Esophagus mucosa (tissue), 1 donor: ENCODE data around the gene FBLN5. TPM values are rescaled to one million over a fixed set of nuclear protein-coding genes. Genes with fewer than 3 reads are reported as not detected.
A peak's percentile ranks its signal among the peaks of the same experiment; 100 is the strongest.
"Not testable (repeated sequence)": the region's sequence is repeated elsewhere in the genome, so short reads cannot be mapped to it uniquely, and the experiment has no call there.

Experiments
- ATAC-seq: fragments of 200-7000 bp; cut with Tn5 transposase; one replicate; pipeline ENCODE4 v1.9.1; 2020
- total RNA-seq: library from RNA; stranded (reverse); gene quantifications from one replicate; pipeline ENCODE4 v1.2.4, GENCODE V29; 2023
- donor health status: DM: yes; HTN: yes; CAD: no.

Gene FBLN5
- total RNA-seq, 1 donor from 2014 or later: 2.8 TPM

GRCh38 chr14:91858536-91859275 lies 88.8 kb downstream of the FBLN5 start:
- ATAC-seq: peak; percentile 73

- no peak for ATAC-seq
Observed at GRCh38 chr14:91857614-91858013, 89.9 kb downstream of the FBLN5 start.

- no peak for ATAC-seq
Observed at GRCh38 chr14:91854327-91854934, 93.1 kb downstream of the FBLN5 start.

- ATAC-seq: no peak
Observed at GRCh38 chr14:91851563-91851962, 95.9 kb downstream of the FBLN5 start.

- ATAC-seq: no peak
Observed at GRCh38 chr14:91848504-91849001, 98.9 kb downstream of the FBLN5 start.

- ATAC-seq: no peak
Observed at GRCh38 chr14:91847693-91848092, 99.8 kb downstream of the FBLN5 start.

DNA sequence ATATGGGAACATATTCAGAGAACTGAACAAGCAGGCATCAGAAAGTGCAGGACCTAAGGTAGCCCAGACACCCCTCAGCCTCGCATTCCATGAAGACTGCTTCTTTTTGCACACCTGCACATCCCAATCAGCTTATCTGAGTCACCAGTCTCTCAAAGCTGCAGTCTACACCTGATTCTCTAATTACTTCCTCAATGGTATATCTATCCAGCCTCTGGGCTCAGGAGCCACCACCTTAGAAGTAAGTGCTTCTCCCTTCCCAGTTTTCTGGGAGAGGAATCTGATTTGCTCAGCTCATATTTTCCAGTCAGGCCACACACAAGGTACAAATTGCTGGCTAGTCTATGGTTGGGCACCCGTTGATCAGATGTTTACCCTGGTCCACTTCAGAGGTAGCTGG lies 101.8 kb downstream of the FBLN5 start:
- ATAC-seq: peak; percentile 18

- not testable (repeated sequence) for ATAC-seq
Observed at GRCh38 chr14:91845056-91845455, 102.4 kb downstream of the FBLN5 start.

- ATAC-seq: no peak
Observed at GRCh38 chr14:91844029-91844428, 103.5 kb downstream of the FBLN5 start.

- ATAC-seq: no peak
Observed at GRCh38 chr14:91843437-91843836, 104.1 kb downstream of the FBLN5 start.

- ATAC-seq: no peak
Observed at GRCh38 chr14:91841065-91841464, 106.4 kb downstream of the FBLN5 start.

GRCh38 chr14:91839749-91840148 lies 107.7 kb downstream of the FBLN5 start:
- ATAC-seq: no peak

- ATAC-seq: no peak
Observed at GRCh38 chr14:91837076-91837475, 110.4 kb downstream of the FBLN5 start.

DNA sequence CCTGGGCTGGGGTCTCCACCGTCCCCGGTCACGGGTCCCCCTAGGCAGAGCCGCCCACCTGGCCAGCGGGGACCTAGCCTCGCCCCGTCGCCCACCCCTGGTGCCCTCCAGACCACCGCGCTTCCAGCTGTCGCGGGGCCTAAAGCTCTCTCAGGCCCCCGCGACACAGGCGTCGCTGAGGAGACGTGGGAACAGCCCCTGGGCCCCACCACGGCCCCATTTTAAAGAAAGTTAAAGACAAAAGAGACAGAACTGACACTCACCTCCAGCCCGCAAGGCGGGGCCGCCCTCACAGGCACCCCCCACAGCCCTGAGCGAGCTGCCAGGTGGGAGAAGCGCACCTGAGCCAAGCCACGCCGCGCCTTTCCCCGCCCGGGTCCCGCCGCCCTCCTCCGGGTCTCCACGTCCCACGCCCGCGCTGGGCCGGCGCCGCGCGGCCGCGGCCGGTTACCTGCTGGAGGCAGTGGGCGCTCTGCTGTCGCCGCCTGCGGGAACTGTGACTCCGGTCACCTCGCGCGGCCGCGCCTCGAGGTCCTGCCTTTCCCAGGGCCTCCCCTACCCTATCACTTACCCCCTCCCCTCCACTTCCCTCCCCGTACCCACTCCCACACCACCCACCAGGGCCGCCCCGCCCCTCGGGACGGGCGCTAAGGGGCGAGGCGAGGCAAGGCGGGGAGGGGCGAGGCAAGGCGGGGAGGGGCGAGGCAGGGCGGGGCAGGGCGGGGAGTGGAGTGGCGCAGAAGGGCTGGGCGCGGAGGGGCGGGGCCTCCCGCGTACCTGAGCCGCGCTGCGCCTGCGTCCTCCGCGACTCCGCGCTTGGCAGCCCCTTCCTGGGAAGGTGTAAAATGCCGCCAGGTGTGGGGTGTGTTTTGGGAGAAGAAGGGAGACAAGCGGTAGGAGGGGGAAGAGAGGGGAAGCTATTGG lies 111.3 kb downstream of the FBLN5 start:
- peak; percentile 98 for ATAC-seq

- no peak for ATAC-seq
Observed at GRCh38 chr14:91835197-91835919, 112.1 kb downstream of the FBLN5 start.

- no peak for ATAC-seq
Observed at GRCh38 chr14:91834571-91834970, 112.9 kb downstream of the FBLN5 start.

DNA sequence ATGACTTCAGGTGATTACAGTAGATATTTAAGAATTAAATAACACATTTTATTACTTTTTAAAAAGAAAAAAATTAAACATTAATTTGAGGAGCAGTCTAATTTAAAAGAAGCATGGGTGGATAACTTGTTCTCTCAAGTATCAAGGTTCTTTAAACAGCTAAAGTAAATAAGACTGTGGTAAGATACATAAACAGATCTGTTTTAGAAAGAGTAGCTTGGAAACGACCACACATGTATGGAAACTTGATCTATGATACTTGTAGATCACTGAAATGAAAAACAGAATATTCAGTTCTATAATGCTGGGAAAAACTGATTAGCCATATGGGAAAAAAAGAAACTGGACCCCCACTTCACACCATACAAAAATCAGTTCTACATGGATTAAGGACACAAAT lies 116.2 kb downstream of the FBLN5 start:
- no peak for ATAC-seq

GRCh38 chr14:91830777-91831176 lies 116.7 kb downstream of the FBLN5 start:
- ATAC-seq: peak; percentile 69

DNA sequence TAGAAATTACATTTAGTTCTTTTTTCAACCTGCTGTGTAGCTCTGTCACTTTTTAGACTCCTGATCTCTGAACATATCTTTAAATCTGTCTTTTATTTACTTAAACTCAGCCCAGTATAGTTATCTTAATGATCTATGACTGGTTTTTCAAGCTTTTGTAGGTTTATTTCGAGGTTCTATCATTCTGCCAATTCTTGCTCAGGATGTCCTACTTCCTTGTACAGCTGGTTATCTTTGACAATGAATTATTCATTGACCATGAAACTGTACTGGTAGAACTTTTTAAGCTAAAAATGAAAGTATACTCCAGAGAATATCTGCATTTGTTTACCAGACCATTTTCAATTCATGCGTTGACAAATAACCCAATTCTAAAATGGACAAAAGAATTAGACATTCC lies 118.0 kb downstream of the FBLN5 start:
- no peak for ATAC-seq

DNA sequence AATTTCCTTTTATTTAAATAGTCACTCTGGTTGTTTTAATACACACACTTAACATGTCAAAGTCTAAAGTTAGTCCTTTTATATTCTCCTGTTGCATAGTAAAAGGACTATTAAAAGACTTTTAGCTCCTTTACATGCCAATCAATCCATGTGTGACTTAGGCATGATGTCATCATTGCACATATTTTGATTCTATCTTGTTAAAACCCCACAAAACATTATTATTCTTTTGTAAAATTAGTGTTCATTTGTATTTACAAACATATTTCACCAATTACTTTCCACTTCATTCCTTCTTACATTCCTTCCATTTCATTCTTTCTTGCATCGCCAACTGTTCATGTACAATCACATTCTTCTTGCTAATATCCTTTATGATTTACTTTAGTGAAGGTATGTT lies 119.7 kb downstream of the FBLN5 start:
- ATAC-seq: no peak
